Kidney tubule cell (primary cell): Measurements from ENCODE around the gene CCL16.
A peak's percentile ranks its signal among the peaks of the same experiment; 100 is the strongest.
"Not testable (repeated sequence)": the region's sequence is repeated elsewhere in the genome, so short reads cannot be mapped to it uniquely, and the experiment has no call there.

Experiments used
- DNase-seq: peaks from one replicate; pipeline ENCODE4 v3.0.0-alpha.2; 2018; ENCODE audit warnings: low spot score

CCL16 gene

DNA sequence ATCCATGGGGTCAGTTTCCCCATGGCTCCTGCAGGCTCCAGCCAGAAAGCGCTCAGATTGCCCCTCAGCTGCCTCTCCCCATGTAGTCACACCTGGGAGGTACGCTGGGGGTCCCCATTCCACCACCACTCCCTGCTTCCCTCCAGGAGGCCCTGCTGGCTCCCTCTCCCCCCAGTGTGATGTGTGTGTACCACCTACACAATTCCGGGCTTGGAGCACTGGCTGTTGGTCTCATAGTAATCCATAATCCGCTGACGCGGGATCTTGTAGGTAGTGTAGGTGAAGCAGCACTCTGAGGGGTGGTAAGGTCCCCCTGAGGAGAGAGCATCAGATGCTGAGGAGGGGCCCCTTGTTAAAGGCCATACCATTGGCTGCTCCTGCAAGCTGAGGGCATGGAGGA, 2.8 kb upstream of the CCL16 start:
- no peak for DNase-seq

DNA sequence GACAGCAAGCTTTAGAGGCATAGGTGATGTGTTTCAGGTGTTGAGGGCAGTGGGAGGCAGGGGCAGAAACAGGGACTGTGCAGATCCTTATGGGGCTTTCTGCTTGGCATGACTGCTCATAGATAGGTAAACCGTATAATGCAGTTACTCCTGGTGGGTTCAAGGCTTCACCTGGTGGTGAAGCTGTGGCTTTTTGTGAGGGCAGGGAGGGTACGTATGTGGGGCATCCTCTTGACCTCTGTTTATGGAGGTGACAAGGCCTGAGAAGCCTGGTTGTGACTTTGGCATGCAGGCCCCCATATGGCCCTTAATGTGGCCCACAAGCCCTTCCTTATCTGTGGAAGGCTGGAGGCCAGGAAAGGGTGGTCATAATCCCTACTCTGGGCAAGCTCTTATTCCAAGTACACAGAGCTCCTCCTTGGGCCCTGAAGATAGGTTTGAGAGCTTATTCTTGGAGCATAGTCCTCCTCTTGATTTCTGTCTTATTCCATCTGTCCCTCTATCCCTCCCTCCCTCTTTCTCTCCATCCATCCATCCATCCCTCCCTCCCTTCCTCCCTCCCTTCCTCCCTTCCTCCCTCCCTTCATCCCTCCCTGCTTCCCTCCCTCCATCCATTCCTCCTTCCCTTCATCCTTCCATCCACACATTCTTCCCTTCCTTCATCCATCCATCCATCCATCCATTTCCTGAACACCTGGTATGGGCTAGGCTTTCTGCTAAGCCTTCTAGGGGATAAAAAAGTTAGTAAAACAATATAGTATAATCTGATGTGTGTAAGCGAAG, 1.3 kb upstream of the CCL16 start:
- no peak for DNase-seq

DNA sequence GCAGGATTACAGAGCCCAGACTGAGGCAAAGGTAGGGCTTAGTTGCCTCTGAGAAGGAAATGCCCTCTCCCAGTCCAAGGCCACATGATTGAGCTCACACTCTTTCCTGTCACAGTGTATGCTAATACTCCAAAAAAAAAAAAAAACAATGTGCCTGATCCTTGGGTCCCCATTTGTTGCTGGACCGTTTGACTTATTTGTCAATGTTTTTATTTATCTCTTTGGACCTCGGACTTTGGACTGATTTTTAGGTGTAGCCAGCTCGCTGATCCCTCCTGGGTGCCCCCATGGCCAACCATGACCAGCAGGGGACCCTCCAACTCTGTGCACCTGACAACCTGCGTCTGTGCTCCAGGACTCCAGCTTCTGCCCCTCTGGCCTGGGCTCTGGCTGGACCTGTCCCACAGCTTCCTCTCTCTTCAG, 622 bp upstream of the CCL16 start:
- DNase-seq = no peak

DNA sequence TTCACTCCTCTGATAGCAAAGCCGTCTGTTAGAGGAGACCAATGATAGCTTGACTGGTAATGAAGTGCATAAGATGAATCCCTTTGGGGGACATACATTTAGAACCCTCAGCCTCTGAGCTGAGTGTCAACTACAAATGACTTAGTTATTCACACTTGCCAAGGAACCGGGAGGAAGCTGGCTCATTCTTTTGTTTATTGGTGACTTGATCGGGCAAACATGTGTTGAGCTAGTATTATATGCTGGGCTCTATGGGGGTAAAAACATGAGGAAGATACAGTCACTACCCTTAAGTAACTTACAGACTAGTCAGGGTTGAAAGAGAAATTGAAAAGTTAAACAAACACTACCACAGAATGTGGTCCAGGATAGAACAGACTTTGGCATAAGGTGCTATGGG, 3.0 kb downstream of the CCL16 start:
- no peak for DNase-seq

DNA sequence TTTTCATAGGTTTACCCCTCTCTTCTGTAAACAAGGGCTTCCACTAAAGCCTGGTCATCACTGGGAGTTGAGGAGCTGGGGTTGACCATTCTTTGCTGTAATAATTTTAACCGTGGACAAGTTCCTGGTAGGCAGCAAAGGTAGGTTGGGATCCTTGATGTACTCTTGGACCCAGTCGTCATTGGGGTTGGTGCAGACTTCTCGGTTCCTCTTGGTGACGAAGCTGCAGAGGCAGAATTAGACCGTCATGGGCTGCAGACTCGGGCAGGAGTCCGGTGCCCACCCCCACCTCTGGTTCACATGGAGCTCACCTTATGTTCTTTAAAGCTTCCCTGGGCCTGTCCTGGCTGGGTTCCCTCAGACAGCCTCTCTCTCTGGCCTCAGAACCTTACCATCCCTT, 3.8 kb downstream of the CCL16 start:
- DNase-seq = no peak

DNA sequence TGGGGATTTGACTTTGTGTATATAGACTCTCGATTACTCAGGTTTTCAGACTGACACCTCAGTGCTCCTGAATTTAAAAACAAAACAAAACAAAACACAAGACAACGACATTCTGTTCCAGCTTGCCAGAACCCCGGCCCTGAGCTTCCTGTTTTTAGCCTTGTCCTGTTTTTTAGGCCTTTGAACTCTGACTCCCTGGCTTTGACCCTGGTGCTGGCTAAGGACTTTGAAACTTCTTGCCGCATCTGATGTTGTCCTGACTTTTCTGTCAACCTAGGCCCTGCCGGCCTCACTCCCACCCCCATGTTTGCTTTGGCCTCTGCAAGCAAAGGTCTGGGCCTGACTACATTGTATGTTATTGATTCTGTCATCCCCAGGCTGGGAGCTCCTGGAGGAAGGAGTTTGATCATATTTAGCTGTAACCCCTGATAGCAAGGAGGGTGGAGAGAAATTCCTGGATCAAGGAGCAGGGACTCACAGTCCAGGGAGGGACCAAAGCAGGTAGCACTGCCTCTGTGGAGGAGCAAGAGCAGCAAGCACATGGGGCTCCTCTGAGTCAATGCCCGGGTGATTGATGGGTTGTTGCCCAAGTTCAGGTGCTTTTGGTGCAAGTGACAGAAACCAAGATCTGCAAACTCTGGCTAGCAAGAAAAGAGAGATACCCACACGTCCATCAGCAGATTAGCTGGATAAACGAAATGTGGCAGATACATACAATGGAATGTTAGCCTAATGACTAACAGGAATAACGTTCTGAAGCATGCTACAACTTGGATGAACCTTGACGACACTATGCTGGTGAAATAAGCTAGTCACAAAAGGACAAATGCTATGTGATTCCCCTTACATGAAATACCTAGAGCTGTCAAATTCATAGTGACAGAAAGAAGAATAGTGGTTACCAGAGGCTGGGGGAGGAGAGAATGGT, 7.7 kb downstream of the CCL16 start:
- DNase-seq = peak; percentile 22

DNA sequence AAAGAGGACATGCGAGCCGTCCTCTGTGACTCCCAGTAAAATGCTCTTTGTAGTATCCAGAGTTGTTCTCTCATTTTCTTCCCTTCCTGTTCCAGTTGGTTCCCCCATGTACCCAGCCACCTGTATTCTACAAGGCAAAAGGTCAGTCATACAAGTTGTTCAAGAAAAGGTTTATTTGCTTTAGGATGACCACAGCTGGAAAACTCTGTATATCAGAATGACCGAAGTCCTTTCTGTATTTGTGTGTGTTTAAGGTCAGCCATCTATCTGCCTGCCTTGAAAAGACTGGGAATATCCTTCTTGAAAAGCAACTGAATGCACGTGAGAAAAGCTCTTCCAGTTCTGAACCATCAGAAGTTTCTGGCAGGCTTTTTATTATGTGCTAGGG, 8.4 kb downstream of the CCL16 start:
- DNase-seq = no peak

DNA sequence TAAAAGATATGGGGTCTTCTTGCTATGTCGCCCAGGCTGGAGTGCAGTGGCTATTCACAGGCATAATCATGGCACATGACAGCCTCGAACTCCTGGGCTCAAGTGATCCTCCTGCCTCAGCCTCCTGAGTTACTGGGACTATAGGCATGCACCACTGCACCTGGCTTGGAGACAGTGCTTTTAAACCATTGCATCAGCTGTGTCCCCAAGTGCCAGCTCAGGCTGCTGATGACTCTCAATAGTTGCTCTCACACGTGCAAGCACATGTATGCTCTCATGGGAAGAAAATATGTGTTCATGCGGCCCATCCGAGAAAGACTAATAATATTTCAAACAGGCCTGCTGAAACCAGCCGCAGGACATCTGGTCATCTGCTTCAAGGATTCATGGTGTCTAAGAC, 8.8 kb downstream of the CCL16 start:
- no peak for DNase-seq

DNA sequence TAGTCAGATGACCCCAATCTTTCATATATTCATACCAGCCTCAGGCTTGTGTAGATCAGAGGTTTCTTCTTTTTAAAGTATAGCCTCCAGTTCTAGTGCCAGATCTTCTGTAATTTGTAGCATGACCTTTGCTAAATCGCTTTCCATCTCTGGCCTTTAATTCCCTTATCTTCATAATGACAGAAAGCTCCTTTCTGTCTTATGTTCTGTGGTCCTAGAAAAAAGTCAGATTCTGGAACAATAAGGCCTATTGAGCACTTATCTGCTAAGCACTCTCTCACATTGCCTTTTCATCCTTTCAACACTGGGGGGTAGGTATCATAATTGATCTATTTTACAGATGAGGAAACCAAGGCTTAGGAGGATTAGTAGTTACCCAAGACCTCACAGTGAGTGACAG, 9.2 kb downstream of the CCL16 start:
- DNase-seq = no peak

DNA sequence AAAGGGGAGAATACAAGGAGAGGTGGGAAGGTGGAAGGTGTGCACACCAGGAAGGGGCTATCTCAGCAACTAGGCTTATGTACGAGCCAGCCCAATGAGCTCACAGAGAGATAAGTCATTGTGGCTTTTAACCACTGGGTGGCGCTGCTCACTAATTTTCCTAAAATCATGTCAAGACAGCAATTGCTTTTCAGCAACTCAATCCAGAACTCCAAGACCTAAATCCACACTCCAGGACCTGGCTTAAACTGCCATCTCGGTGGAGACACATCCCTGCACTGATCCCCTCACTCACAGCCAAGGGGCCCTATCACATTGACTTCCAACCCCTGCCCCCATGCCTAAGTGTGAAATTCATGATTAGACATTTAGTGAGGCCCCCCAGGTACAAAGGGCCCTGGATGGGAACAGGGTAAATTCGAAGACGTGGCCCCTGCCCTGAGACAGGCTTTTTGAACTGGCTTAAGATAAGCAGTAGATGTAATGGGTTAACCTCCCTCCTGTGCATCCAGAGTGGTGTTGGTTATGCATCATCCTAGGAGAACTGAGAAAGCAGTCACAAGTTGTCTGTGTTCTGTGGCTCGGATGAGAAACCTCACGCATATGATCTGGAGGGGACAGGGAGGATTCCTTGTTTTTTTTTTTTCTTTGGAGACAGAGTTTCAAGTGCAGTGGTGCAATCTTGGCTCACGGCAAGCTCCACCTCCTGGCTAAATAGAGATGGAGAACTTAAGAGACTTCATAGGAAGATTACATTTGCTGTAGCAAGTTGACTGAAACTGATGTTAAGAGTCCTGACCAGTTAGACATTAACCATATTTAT, 11.5 kb downstream of the CCL16 start:
- peak; percentile 77 for DNase-seq

DNA sequence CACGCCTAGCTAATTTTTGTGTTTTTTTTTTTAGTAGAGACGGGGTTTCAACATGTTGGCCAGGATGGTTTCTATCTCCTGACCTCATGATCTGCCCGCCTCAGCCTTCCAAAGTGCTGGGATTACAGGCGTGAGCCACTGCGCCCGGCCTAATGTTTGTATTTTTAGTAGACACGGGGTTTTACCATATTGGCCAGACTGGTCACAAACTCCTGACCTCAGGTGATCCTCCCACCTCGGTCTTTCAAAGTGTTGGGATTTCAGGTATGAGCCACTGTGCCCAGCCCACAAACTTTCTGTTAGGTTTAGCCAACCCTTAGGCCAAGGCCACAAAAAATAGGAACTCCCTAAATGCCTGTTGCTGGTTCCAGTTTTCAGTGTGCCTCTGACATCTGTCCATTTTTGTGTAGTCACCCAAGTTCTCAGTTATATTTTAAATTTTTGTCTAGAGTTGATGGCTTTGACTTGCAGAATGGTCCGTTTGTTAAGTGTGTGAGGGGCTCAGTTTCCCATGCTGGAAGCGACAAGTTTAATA, 12.7 kb downstream of the CCL16 start:
- no peak for DNase-seq

DNA sequence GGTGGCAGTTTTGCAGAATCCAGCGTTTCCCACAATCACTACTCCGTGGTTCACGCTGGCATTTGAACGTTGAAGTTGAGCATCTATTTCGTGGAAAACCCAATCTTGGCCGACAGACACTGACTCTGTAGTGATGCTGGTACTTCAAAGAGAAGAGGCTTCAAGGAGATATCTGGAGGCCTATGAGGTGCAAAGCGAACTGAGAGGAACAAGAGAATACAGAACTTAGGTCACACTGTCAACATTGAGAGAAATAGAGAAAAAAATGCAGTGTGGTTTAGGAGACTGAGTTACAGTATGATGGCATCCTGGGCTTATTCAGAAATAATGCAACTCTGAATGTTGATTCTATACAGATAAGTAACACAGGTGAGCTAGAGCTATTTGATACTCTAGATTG, 16.0 kb downstream of the CCL16 start:
- DNase-seq = no peak

DNA sequence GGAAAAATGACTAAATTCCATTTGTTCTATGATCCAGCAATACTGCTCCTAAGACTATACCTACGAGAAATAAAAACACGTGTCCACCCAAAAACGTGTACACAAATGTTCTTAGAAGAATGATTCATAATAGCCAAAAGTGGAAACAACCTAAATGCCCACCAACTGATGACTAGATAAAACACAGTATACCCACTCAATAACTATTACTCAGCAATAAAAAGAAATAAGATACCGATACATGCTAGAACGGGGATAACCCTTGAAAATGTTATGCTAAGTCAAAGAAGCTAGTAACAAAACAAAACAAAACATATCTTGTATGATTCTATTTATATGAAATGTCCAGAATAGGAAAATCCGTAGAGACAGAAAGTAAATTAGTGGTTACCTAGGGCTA, 17.6 kb downstream of the CCL16 start:
- DNase-seq = no peak

DNA sequence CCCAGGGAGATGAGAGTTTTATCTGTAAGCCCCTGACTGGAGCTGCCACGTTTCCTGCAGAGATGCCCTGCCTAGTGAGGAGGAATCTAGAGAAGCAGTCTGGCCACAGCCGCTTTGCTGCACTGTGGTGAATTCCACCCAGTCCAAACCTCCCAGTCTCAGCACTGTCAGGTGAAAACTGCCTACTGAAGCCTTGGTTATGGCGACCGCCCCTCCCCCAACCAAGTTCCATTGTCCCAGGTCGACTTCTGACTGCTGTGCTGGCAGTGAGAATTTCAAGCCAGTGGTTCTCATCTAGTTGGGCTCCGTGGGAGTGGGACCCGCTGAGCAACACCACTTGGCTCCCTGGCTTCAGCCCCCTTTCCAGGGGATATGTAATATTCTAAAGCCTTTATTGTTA, 27.6 kb downstream of the CCL16 start:
- no peak for DNase-seq

DNA sequence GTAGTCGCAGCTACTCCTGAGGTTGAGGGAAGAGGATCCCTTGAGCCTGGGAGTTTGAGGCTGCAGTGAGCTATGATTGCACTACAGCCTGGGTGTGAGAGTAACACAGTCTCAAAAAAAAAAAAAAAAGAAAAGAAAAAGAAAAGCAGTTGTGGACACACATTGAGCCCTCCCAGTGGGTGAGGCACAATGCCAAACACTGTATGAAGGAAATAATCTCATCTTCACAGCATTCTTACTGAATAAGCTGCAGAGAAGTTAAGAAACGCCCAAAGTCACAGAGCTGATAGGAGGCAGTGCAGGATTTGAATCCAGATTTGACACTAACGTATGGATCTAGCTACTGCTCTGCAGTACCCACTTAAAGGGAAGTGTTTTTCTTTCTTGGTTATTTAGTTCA, 31.9 kb downstream of the CCL16 start:
- DNase-seq = no peak

DNA sequence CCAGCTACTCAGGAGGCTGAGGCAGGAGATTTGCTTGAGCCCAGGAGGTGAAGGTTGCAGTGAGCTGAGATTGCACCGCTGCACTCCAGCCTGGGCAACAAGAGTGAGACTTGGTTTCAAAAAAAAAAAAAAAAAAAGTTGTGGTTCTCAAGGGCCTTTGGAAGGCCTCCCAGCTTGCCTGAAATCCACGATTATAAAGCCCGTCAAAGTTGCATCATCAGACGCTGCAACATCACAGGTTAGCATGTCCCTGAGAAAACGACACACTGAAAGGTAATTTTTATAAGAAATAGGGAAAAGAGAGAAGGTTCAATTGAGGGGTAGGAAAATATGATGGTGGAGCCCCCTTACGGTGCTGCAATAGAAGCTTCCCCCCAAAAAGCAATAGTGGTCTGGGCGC, 33.2 kb downstream of the CCL16 start:
- DNase-seq = no peak

DNA sequence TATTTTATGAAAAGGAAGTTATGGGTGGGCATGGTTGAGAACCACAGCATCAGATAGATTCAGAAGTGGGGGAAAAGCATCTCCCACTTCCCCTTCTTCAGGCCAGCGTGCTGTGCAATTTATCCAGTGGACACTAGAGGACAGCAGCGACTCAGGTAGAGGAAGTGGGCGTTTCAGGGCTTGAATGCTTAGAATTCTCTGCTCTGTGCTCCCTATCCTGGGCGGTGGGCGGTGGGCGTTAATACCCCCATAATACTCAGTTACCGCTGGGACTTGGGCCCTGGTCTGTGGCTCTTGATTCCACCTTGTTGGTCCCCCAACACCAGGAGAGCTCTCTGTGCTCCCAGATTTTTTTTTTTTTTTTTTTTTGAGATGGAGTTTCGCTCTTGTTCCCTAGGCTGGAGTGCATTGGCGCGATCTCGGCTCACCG, 34.1 kb downstream of the CCL16 start:
- DNase-seq = peak; percentile 54

DNA sequence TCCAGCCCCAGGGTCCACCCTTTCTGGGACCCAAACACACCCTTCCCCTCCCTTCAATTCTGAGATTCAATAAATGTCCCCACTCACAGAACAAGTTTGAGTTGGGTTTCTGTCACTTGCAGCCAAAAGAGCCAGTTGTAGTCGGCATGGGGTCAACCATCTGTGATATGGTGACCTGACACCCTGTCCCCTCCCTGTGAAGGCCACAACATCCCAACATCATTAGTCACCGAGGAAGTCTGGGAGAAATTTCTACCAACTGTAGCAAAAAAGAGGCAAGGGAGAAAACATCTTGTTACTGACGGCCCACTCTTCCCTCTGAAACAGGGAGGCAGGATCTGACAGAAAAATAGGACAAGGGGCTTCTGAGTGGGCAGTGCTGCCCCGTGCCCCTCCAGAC, 37.1 kb downstream of the CCL16 start:
- DNase-seq = peak; percentile 49

DNA sequence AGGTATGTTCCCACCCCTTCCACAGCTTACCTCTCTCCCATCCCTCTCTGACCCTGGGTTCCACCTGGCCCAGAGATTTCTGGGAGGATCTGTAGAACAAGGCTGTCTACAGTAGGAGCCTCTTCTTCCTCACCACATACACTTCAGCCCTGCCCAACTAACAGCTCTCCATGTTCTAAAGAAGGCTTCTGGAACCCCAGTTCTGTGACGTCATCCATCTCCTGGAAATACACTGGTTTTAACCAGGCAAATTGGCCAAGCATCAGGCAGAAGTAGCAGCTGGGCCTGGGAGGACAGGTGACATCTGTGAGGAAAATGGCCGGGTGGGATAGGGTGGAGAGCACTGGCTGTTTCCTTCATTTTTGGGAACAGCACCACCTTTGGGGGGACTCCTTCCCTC, 37.8 kb downstream of the CCL16 start, which contains the start of gene LYZL6:
Gene LYZL6 (minus strand): TSS at position 177 of the 400 bp plus-strand sequence. CDS start 4,357 bp downstream, outside the sequence.
- no peak for DNase-seq

DNA sequence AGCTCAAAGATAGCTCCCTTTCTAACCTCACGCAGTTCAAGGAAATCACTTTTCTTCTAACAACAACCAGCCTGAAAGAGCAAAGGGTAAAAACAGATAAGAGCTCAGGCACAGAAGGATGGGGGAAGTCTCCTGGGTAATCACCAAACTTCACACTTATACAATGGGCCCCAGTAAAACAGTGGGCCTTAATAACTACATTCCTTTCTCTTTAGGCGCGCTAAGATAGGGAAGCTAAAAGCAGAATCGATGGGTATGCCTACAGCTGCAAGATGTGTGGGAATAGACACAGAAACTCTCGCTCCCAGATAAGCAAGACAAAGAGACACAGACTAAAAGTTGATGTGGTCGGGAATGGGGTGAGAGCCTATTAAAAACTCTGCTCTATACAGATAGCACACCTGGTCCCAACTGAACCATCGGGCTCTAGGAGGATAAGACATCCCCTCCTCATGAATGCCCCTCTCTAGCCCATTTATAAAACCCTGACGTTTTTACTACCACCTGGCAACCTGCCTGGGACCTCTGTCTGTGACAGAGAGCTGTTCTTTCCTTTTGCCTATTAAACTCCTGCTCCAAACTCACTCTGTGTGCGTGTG, 38.6 kb downstream of the CCL16 start:
- no peak for DNase-seq

DNA sequence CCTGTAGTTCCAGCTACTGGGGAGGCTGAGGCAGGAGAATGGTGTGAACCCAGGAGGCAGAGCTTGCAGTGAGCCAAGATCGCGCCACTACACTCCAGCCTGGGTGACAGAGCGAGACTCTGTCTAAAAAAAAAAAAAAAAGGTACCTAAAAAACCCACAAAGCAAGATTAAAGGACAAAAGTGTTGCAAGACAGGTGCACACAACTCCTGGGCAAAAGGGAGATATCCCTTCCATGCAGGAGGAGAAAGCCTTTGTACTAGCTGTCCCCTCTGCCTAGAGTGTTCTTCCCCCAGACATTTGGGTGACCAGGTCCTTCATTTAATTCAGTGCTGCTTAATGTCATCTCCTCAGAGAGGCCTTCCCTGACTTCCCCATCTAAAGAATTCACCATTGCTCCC, 42.8 kb downstream of the CCL16 start:
- DNase-seq = not testable (repeated sequence)

DNA sequence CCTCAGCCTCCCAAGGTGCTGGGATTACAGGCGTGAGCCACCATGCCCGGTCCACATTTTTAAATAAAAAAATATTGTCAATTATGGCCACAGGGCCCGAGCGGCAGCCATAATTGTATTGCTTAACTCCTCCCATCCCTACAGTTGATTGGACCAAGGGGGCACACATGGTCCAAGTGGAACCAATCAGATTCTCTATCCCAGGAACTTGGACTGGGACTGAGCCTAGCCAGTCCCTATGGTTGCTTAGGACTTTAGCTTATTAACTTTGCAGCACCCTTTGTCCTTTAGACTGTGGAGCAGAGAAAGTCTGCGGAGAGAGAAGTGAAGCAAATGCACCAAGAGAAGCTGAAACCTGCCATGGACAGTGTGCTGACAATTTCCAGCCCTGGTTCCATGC, 45.2 kb downstream of the CCL16 start:
- no peak for DNase-seq
